ENCODE data around the gene SDHA.

- no peak for TF ChIP-seq POLR2AphosphoS5 (IDR thresholded peaks at IDR 0.05; ENCODE audit: borderline replicate concordance, low read depth, low read length)
- TF ChIP-seq EZH2 (IDR thresholded peaks at IDR 0.05) = no peak
- TF ChIP-seq FOXP2 (optimal IDR thresholded peaks at IDR 0.05; ENCODE audit: control extremely low read depth, extremely low read length, insufficient read depth) = no peak
Observed at GRCh38 chr5:302966-303365, 84.8 kb downstream of the SDHA start.

Data from SK-N-MC (cell line).